ENCODE data around the gene MSX1.
"Not testable (repeated sequence)": the region's sequence is repeated elsewhere in the genome, so short reads cannot be mapped to it uniquely, and the experiment has no call there.

Gene MSX1

DNA sequence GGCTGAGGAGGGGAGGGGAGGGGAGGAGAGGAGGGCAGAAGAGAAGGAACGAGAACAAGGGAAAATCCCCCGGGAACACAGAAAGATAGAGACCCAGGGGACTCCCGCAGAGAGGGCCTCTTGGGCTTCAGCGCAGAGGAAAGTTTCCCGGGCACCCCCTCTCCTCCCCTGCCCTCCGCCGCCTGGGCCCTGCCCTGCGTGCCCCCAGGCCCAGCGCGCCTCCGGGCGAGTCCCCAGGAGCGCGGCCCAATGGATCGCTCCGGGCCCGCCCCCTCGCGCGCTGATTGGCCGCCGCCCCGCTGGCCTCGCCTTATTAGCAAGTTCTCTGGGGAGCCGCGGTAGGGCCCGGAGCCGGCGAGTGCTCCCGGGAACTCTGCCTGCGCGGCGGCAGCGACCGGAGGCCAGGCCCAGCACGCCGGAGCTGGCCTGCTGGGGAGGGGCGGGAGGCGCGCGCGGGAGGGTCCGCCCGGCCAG is at the start of gene MSX1:
Gene MSX1 (plus strand): TSS at position 341 of the 474 bp plus-strand sequence. CDS start 235 bp downstream, outside the sequence.
- peak; percentile 90 for DNase-seq (ENCODE audit: low read depth, low spot score)

GRCh38 chr4:4810092-4810774 is 49.2 kb upstream of the MSX1 start:
- DNase-seq (ENCODE audit: low read depth, low spot score), result no peak

DNA sequence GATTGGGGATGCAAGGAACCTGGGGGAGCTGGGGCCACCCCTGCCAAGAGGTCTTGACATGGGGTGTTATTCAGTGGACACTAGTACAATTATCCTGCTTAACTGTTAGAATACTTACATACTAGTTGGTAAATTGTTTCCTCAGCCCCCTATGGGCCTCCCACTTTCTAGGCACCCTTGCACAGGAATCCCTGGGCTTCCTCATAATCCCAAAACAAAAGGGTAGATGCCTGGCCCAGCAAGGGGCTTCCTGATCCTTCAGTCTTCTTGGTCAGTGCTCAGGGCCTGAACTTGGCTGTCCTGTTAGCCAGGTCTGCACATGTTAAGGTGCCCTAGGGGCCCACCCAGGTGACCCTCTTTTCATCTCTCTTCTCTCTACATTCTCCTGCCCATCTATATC is 48.7 kb upstream of the MSX1 start:
- no peak for DNase-seq (ENCODE audit: low read depth, low spot score)

GRCh38 chr4:4812145-4812794 is 47.2 kb upstream of the MSX1 start:
- DNase-seq (ENCODE audit: low read depth, low spot score), result no peak

DNA sequence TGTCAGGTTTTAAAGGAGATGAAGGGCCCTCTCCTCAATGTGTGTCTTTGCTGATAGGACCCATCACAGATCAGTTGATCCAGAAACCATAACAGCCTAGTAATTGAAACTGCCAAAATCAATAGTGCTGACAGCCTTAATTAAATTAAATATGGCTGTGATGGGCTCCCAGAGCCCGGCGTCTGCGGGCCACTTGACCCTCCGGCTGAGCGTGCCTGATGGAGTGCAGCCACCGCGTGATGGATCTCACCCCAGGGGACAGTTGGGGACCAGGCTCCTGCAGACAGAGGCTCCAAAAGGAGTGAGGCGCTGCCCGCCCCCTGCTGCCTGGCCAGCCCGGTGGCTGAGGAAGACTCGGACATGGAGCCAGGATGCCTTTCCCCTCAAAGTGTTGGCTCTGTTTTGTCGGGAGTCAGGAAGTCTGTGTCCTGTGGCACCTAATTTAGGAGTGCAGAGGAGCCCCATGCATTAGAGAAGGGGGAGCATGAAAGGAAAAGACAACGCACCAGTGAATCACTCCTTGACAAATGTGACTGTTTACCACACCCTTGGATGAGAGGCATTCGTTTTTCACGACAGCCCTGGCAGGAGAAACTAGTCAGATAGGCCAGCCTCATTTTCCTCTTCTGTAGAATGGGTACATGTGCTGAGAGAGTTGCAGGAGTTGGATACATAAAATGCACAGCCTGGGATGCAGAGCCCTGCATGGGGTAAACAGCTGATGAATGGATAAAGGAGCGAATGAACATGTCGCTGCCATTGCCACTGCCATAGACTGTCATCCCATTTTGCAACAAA is 40.9 kb upstream of the MSX1 start:
- no peak for DNase-seq (ENCODE audit: low read depth, low spot score)

- DNase-seq (ENCODE audit: low read depth, low spot score), result no peak
Observed at GRCh38 chr4:4819213-4819606, 40.3 kb upstream of the MSX1 start.

GRCh38 chr4:4820261-4820660 is 39.2 kb upstream of the MSX1 start:
- DNase-seq (ENCODE audit: low read depth, low spot score), result no peak

DNA sequence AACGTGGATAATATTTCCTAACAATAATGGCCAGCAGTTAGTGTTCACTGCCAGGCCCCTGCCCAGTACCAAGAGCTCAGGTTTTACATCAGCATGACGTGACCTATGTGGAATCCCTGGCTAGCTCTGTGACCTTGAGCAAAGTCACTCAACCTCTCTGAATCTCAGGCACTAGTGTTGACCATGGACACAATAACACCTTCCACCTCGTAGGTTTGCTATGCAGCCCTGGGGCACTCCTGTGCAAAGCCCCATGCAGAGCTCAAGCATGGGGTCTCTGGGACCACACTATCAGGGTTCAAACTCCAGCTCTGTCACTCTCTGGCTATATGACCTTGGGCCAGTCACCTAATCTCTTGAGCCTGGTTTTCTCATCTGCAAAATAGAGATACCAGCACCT is 38.7 kb upstream of the MSX1 start:
- DNase-seq (ENCODE audit: low read depth, low spot score), result no peak

- DNase-seq (ENCODE audit: low read depth, low spot score), result no peak
Observed at GRCh38 chr4:4821577-4821976, 37.9 kb upstream of the MSX1 start.

GRCh38 chr4:4822286-4822685 is 37.2 kb upstream of the MSX1 start:
- DNase-seq (ENCODE audit: low read depth, low spot score), result not testable (repeated sequence)

- no peak for DNase-seq (ENCODE audit: low read depth, low spot score)
Observed at GRCh38 chr4:4823621-4824162, 35.8 kb upstream of the MSX1 start.

GRCh38 chr4:4824232-4824631 is 35.2 kb upstream of the MSX1 start:
- no peak for DNase-seq (ENCODE audit: low read depth, low spot score)

DNA sequence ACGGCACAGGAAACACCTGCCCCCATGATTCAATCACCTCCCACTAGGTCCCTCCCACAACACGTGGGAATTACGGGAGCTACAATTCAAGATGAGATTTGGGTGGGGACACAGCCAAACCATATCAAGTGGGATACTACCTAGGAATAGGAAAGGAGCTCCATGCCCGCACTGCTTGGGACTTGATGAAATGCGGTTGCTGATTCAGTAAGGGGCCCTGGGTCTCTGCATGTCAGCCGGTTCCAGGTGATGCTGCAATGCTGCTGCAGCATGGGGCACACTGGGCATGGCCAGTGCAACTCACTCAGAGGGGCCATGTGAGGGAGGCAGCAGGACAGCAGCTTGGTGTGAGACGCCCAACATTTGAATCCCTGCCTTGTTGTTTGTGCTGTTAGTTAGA is 34.0 kb upstream of the MSX1 start:
- no peak for DNase-seq (ENCODE audit: low read depth, low spot score)

- DNase-seq (ENCODE audit: low read depth, low spot score), result no peak
Observed at GRCh38 chr4:4829837-4830236, 29.6 kb upstream of the MSX1 start.

DNA sequence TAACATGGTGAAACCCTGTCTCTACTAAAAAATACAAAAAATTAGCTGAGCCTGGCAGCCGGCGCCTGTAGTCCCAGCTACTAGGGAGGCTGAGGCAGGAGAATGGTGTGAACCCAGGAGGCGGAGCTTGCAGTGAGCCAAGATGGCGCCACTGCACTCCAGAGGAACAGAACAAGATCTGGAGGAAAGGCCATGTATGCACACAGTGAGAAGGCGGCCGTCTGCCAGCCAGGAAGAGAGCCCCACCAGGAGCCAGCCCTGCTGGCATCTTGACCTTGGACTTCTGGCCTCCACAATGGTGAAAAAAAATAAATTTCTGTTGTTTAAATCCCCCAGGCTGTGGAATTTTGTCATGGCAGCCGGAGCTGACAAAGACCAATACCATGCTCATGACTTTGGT is 28.2 kb upstream of the MSX1 start:
- DNase-seq (ENCODE audit: low read depth, low spot score), result no peak

DNA sequence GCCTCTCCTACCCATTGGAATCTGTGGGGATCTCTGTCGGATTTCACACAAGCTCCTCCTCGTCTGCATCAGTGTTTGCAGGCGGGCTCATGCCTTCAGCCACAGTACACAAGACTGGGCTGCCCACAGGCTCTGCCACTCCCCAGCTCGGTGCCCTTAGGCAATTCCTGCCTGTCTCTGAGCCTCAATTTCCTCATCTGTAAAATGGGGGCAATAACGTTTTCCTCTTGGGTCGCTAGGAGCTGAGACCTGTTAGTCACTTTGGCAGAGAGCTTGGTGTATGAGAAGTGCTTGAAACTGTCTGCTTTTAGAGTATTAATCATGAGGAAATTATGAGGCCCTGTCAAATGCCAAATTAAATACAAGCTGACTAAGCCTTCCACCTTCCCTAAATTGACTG is 27.6 kb upstream of the MSX1 start:
- DNase-seq (ENCODE audit: low read depth, low spot score), result no peak

DNA sequence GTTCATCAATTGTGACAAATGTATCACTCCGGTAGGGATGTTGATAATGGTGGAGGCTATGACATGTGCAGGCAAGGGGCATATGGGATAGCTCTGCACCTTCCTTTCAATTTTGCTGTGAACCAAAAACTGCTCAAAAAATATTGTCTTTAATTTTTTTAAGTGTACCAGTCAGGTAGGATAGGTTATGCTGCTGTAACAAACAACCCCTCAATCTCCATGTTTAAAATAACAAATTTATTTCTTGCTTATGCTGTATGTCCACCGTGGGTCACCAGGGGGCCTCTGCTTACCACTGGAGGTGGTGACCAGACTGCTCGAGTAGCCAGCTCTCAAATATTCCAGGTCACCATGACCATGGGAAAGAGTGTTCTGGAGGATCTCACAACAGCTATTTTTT is 23.4 kb upstream of the MSX1 start:
- no peak for DNase-seq (ENCODE audit: low read depth, low spot score)

GRCh38 chr4:4837316-4837715 is 22.1 kb upstream of the MSX1 start:
- no peak for DNase-seq (ENCODE audit: low read depth, low spot score)

DNA sequence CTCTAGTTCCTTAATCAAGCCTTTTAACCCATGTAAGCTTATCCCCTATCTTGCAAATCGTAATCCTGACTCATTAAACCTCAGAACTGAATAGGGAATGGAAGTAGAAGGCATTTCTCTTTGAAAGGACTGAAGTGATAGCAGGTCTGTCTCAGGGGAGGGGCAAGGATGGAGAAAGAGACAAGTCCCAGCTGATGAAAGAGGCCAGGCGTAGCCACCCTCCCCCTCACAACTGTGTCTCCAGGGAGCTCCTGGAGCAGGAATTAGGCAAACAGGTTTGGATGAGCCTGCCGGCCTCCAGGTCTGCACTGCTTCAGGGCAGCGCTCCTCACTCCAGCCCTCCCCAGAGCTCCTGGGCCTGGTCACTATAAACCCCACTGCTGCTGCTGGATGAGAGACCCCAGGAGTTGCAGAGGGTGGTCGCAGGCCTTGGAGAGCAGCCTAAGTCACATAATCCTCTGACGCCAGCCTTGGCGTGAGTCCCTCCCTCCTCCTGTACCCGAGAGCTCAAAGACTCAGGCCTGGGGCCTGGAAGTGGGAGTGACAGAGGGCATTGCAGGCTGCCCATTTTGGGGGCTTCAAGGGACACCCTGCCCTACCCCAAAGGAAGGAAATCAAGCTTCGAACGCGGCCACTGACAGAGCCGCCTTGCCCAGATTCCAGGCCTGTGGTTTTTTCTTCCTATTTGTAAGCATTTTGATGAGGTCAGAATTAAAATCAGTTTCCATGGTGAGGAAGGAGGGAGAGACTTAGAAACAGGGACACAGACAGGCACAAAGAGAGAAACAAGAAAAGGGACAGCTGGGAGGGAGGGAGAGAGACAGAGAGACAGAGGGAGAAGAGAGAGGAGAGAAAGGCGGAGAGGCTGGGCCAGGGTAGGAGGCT is 21.2 kb upstream of the MSX1 start:
- DNase-seq (ENCODE audit: low read depth, low spot score), result no peak

GRCh38 chr4:4838936-4839810 is 20.3 kb upstream of the MSX1 start:
- DNase-seq (ENCODE audit: low read depth, low spot score), result no peak

All from iPS DF 19.7 (cell line).